Large intestine (tissue), 3 donors: ENCODE data around the gene CUEDC1. TPM values are rescaled to one million over a fixed set of nuclear protein-coding genes. Genes with fewer than 3 reads are reported as not detected.

ENCODE experiments used
- DNase-seq, 2 donors: peaks; one replicate each; pipeline versions ENCODE4 v3.0.0 to v3.0.0-alpha.2; 2013
- H3K27ac ChIP-seq: one replicate; pipeline ENCODE4 v1.5.1; 2013; ENCODE audit warnings: low read length
- H3K27me3 ChIP-seq: 2 replicates; pipeline ENCODE4 v1.6.1; 2013; ENCODE audit warnings: low read length; ENCODE audit not compliant: control insufficient read depth, insufficient read depth
- H3K36me3 ChIP-seq: 2 replicates; pipeline ENCODE4 v1.6.1; 2013; ENCODE audit warnings: low read length; ENCODE audit not compliant: control insufficient read depth, insufficient read depth
- H3K4me1 ChIP-seq: one replicate; pipeline ENCODE4 v1.6.1; 2013; ENCODE audit warnings: low read length; ENCODE audit not compliant: control insufficient read depth, insufficient read depth
- H3K4me3 ChIP-seq: one replicate; pipeline ENCODE4 v1.5.1; 2013; ENCODE audit warnings: low read length
- H3K9me3 ChIP-seq: one replicate; pipeline ENCODE4 v1.6.1; 2013; ENCODE audit warnings: mild to moderate bottlenecking, low read depth, low read length, moderate library complexity; ENCODE audit not compliant: control insufficient read depth
- WGBS: methylation state at CpG from one replicate; pipeline ENCODE4 v1.1.5; 2013; ENCODE audit warnings: low lambda C conversion rate; ENCODE audit not compliant: insufficient coverage; 5-methylcytosine and 5-hydroxymethylcytosine counted together
- polyA plus RNA-seq: library from polyadenylated mRNA; unstranded; fragments of 120-200 nt; gene quantifications from one replicate; pipeline ENCODE4 v1.2.1, GENCODE V29; 2013

CUEDC1 gene
- polyA plus RNA-seq, 1 donor, result 17.1 TPM

- WGBS, result 67% methylated on average over 1 of the region's 3 CpGs
- Histone ChIP-seq H3K4me1 (peaks cover 13% of the 10 kb centered on the region), H3K4me3 (no peak overlapping the region), H3K27ac (no peak overlapping the region), H3K9me3 (no peaks in the 10 kb centered on the region), H3K27me3 (peaks cover 14% of the 10 kb centered on the region), H3K36me3 (no peaks in the 10 kb centered on the region)
- DNase-seq, result no peak
These were observed 2.7 kb upstream of the CUEDC1 start for GRCh38 chr17:57957886-57958285.

- Histone ChIP-seq H3K4me3 (no peak overlapping the region), H3K36me3 (no peaks in the 10 kb centered on the region), H3K4me1 (peaks cover 13% of the 10 kb centered on the region), H3K27ac (no peak overlapping the region), H3K9me3 (no peaks in the 10 kb centered on the region), H3K27me3 (peaks cover 14% of the 10 kb centered on the region)
- no peak for DNase-seq
- WGBS, result no CpG with 5 or more reads among the region's 8 CpGs
These were observed 2.1 kb upstream of the CUEDC1 start for GRCh38 chr17:57957120-57957850.

GRCh38 chr17:57956291-57957119 is 1.3 kb upstream of the CUEDC1 start:
- WGBS, result no CpG with 5 or more reads among the region's 13 CpGs
- H3K27ac ChIP-seq, result no peak overlapping the region
- peak in 1 of 2 donors; percentile 30 for DNase-seq

GRCh38 chr17:57954397-57955182 is 622 bp downstream of the CUEDC1 start:
- H3K27ac ChIP-seq, result peak overlapping the region; percentile 20
- peak overlapping the region; percentile 29 for H3K4me3 ChIP-seq
- H3K27me3 ChIP-seq, result peaks cover 14% of the 10 kb centered on the region
- H3K4me1 ChIP-seq, result peaks cover 20% of the 10 kb centered on the region
- WGBS, result no CpG with 5 or more reads among the region's 85 CpGs
- peak; percentile 23 to 56 for DNase-seq
- no peaks in the 10 kb centered on the region for H3K36me3 ChIP-seq
- H3K9me3 ChIP-seq, result no peaks in the 10 kb centered on the region

More at GRCh38 chr17:57956291-57957119, 1.3 kb upstream of the CUEDC1 start:
- no peak overlapping the region for H3K4me3 ChIP-seq
- H3K4me1 ChIP-seq, result peaks cover 13% of the 10 kb centered on the region
- H3K36me3 ChIP-seq, result no peaks in the 10 kb centered on the region
- H3K9me3 ChIP-seq, result no peaks in the 10 kb centered on the region
- peaks cover 14% of the 10 kb centered on the region for H3K27me3 ChIP-seq

GRCh38 chr17:57953705-57954396 is 1.4 kb downstream of the CUEDC1 start:
- peak overlapping the region; percentile 29 for H3K4me3 ChIP-seq
- no CpG with 5 or more reads among the region's 13 CpGs for WGBS
- peaks cover 24% of the 10 kb centered on the region for H3K4me1 ChIP-seq

GRCh38 chr17:57953219-57953618 is 2.0 kb downstream of the CUEDC1 start:
- WGBS, result no CpG with 5 or more reads among the region's 1 CpG
- Histone ChIP-seq H3K4me1 (peaks cover 29% of the 10 kb centered on the region), H3K27ac (no peak overlapping the region), H3K27me3 (peaks cover 14% of the 10 kb centered on the region), H3K9me3 (no peaks in the 10 kb centered on the region), H3K36me3 (no peaks in the 10 kb centered on the region), H3K4me3 (no peak overlapping the region)
- DNase-seq, result no peak

More at GRCh38 chr17:57953705-57954396, 1.4 kb downstream of the CUEDC1 start:
- peaks cover 14% of the 10 kb centered on the region for H3K27me3 ChIP-seq
- no peaks in the 10 kb centered on the region for H3K9me3 ChIP-seq
- H3K36me3 ChIP-seq, result no peaks in the 10 kb centered on the region
- DNase-seq, result no peak
- H3K27ac ChIP-seq, result peak overlapping the region; percentile 20

GRCh38 chr17:57949649-57950048 is 5.6 kb downstream of the CUEDC1 start:
- DNase-seq, result no peak
- Histone ChIP-seq H3K36me3 (no peaks in the 10 kb centered on the region), H3K4me1 (peaks cover 34% of the 10 kb centered on the region), H3K4me3 (no peak overlapping the region), H3K27ac (no peak overlapping the region), H3K9me3 (no peaks in the 10 kb centered on the region), H3K27me3 (peaks cover 5% of the 10 kb centered on the region)
- WGBS, result no CpG with 5 or more reads among the region's 5 CpGs

GRCh38 chr17:57948555-57949420 is 6.4 kb downstream of the CUEDC1 start:
- H3K4me1 ChIP-seq, result peaks cover 34% of the 10 kb centered on the region

GRCh38 chr17:57948169-57948554 is 7.0 kb downstream of the CUEDC1 start:
- Histone ChIP-seq H3K27ac (peak overlapping the region; percentile 52), H3K36me3 (no peaks in the 10 kb centered on the region), H3K4me1 (peaks cover 34% of the 10 kb centered on the region), H3K27me3 (no peaks in the 10 kb centered on the region), H3K9me3 (no peaks in the 10 kb centered on the region), H3K4me3 (no peak overlapping the region)
- WGBS, result no CpG with 5 or more reads among the region's 5 CpGs
- DNase-seq, result no peak

More at GRCh38 chr17:57948555-57949420, 6.4 kb downstream of the CUEDC1 start:
- no CpG with 5 or more reads among the region's 5 CpGs for WGBS
- peaks cover under 1% of the 10 kb centered on the region for H3K27me3 ChIP-seq
- no peak overlapping the region for H3K4me3 ChIP-seq
- H3K36me3 ChIP-seq, result no peaks in the 10 kb centered on the region
- no peaks in the 10 kb centered on the region for H3K9me3 ChIP-seq
- DNase-seq, result peak in 1 of 2 donors; percentile 19
- H3K27ac ChIP-seq, result peak overlapping the region; percentile 52
